ENCODE measurements around the gene IRX2. TPM values are rescaled to one million over a fixed set of nuclear protein-coding genes. Genes with fewer than 3 reads are reported as not detected.

IRX2 gene
- total RNA-seq, 1 experiment from 2014 or later, result 23.1 TPM

DNA sequence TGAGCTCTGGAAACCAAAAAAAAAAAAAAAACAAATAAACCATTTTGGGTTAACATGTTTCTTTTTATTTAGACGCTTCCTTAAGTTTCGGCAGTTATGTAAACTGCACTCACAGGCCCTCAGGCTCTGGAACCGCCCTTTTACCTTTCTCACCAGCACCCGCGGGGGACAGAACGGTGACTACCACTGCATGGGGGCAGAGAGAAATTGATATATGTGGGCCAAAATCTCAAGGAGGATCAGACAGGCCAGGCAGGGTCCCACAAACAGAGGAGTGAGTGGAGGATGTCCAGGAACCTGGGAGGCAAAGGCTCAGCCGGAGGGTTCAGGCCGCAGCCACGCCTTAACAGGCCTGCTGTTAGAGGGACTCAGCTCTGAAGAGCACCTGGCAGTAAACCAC, 54.4 kb downstream of the IRX2 start:
- DNase-seq (ENCODE audit: low spot score), result no peak

Measured in HT-29 (cell line).